ENCODE measurements around the gene FARP1. TPM values are rescaled to one million over a fixed set of nuclear protein-coding genes. Genes with fewer than 3 reads are reported as not detected.

FARP1 gene
- total RNA-seq, 2 donors from 2014 or later, result 61.4 to 89.2 TPM

- intact Hi-C loops (cut with DNase I), result no loop called here
- no peak for DNase-seq (ENCODE audit: low spot score)
These were observed 97.2 kb downstream of the FARP1 start for GRCh38 chr13:98240135-98240534.

DNA sequence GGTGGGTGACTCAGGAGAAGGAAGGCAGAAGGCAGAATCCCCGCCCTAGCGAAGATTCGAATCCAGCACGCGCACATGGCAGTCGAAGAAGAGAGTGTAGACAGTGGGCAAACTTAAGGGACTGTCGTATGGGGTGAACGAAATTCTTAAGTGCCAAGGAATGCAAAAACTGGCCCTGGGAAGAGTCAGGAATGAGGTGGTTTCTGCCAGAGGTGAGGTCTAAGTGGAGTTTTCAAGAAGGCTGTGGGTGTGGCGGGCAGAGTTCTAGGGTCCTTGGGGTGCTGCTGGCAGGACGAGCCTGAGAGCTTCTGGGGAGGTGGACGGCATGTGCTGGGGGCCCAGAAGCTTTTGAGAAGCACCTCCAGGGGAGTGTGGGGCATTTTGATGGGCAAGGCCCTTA lies 98.1 kb downstream of the FARP1 start:
- intact Hi-C loops (cut with DNase I), result no loop called here

DNA sequence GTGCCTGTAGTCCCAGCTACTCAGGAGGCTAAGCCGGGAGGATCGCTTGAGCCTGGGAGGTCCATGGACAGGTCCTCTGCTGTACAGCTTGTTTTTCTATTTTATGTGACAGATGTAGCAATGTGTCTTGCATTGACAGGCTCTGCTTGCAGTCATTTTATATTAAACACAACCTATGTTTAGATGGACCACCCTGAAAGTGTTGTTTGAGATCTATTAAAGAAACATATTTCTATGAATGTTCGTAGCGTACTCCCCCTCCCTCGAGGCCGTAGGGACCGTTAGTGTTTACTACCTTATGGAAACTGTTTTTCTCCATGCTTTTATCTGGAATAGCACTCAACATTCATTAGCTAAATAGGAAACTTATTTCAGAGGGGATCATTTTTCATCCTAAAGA lies 99.1 kb downstream of the FARP1 start:
- DNase-seq (ENCODE audit: low spot score), result no peak
- intact Hi-C loops (cut with DNase I), result no loop called here

More for the DNA sequence above, 98.1 kb downstream of the FARP1 start:
- no peak for DNase-seq (ENCODE audit: low spot score)

- no peak for DNase-seq (ENCODE audit: low spot score)
- intact Hi-C loops (cut with DNase I), result no loop called here
These were observed 99.5 kb downstream of the FARP1 start for GRCh38 chr13:98242403-98242802.

DNA sequence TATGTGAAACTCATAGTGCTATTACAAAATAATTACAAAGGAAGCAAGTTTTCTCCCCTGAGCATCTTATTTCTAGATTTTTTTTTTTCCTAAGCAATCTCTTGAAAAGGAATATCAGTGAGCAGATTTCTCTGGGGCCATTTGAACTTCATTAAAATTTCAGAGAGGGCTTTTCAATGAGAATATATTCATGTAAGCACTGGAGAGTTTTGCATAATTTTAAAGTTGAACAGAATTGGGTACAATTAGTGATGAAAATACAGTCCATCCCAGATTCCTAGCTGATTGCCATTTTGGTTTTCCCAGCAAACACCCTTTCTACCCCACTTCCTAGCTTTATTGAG lies 101.0 kb downstream of the FARP1 start:
- intact Hi-C loops (cut with DNase I), result no loop called here
- no peak for DNase-seq (ENCODE audit: low spot score)

GRCh38 chr13:98246538-98247172 lies 103.8 kb downstream of the FARP1 start:
- intact Hi-C loops (cut with DNase I), result no loop called here
- no peak for DNase-seq (ENCODE audit: low spot score)

- intact Hi-C loops (cut with DNase I), result loop anchor here in 1 of 2 donors (2.0 to 5.0 kb wide), 2 partner anchors 415 to 1139 kb away; no protein-coding TSS in a partner anchor
- DNase-seq (ENCODE audit: low spot score), result no peak
These were observed 108.8 kb downstream of the FARP1 start for GRCh38 chr13:98251708-98252107.

DNA sequence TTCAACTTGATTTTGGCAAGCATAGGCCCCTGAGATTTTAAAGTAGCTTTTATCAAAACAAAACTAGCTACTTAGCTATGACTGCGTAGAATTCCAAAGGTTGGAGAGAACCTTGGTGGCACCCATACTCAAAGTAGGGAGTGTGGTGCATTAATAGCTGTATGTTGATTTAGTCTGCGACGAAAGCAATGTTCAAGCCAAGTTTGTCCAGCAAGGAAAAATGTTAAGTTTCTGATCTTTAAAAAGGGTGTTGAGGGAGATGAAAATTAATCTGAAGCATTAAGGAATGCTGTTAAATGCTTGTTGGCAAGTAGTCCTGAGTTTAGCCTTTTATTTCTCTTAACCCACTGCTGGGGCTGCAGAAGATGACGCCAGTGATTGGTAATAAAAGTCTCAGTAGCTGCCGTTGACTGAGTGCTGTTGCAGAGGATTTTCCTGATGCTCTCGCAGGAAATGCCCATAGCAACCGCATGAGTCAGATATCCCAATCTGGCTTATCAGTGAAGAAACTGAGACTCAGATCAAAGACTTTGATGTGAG lies 110.1 kb downstream of the FARP1 start:
- intact Hi-C loops (cut with DNase I), result loop anchor here in 1 of 2 donors (2.0 to 5.0 kb wide), 2 partner anchors 414 to 1141 kb away; no protein-coding TSS in a partner anchor
- no peak for DNase-seq (ENCODE audit: low spot score)

- DNase-seq (ENCODE audit: low spot score), result no peak
These were observed 110.6 kb downstream of the FARP1 start for GRCh38 chr13:98253526-98253925.

GRCh38 chr13:98254513-98254912 lies 111.6 kb downstream of the FARP1 start:
- intact Hi-C loops (cut with DNase I), result loop anchor here in 1 of 2 donors (5.0 kb wide), 1 partner anchor 1142 kb away; no protein-coding TSS in a partner anchor
- DNase-seq (ENCODE audit: low spot score), result no peak

More at GRCh38 chr13:98253526-98253925, 110.6 kb downstream of the FARP1 start:
- intact Hi-C loops (cut with DNase I), result loop anchor here in 1 of 2 donors (2.0 to 5.0 kb wide), 2 partner anchors 413 to 1141 kb away; no protein-coding TSS in a partner anchor

DNA sequence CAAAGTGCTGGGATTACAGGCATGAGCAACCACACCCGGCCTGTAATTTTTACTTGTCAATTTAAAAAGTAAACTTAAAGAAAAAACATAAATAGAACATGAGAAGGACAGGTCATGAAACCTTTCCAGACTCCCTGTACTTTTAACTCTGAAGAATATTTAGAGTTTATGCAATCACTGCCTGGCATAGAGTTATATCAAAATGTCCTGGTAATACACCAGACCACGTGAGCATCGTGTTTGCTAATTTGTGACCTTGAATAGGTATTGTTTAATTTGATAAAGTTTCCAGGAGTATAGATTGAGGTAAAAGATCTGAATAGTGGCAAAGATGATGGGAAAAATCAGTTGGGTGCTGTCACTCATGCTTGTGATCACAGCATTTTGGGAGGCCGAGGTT lies 115.3 kb downstream of the FARP1 start:
- intact Hi-C loops (cut with DNase I), result no loop called here
- no peak for DNase-seq (ENCODE audit: low spot score)

- intact Hi-C loops (cut with DNase I), result no loop called here
- DNase-seq (ENCODE audit: low spot score), result no peak
These were observed 117.7 kb downstream of the FARP1 start for GRCh38 chr13:98260357-98261164.

DNA sequence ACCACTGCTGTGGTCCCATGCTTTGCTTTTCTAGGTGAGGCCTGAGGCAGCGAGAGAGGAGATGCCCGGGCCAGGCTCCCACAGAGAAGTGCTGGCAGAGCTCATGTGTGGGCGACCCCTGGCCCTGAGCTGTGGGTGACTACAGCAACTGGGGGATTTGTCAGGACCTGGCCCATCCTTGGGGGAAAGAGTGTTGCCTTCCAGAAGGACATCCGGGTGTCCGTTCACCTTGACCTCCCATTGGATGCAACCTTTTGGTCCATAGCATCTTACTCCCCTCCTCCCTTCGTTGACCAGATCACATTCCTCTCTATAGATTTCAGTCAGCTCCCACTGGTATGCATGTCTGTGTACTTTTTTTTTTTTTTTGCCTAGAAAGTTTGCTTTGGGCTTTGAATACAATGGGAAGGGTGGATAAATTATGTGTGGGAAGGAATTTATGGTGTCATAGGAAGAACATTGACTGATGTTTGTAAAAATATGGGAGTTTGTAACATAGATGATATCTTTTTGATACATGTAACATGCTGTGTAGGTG lies 118.3 kb downstream of the FARP1 start:
- DNase-seq (ENCODE audit: low spot score), result no peak
- intact Hi-C loops (cut with DNase I), result no loop called here

DNA sequence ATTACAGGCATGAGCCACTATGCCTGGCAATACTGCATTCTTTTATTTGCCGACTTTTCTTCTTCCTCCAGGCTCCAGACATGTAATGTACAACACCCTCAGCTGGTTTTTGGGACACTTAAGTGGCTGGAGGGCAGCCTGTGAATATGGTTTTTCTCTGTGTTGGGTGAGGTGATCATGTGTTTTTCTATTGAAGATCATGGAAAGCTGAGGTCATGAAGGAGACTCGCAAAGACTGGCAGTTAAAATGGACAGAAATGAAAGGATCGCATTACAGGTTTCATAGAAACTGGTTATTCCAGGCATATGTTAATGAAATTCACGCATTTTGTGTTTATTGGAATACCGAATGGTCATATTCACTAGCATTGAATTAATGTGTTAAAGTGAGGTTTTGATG lies 119.4 kb downstream of the FARP1 start:
- DNase-seq (ENCODE audit: low spot score), result no peak
- intact Hi-C loops (cut with DNase I), result no loop called here

GRCh38 chr13:98263841-98264240 lies 120.9 kb downstream of the FARP1 start:
- DNase-seq (ENCODE audit: low spot score), result no peak
- intact Hi-C loops (cut with DNase I), result no loop called here

- intact Hi-C loops (cut with DNase I), result no loop called here
- DNase-seq (ENCODE audit: low spot score), result no peak
These were observed 122.0 kb downstream of the FARP1 start for GRCh38 chr13:98264877-98265276.

DNA sequence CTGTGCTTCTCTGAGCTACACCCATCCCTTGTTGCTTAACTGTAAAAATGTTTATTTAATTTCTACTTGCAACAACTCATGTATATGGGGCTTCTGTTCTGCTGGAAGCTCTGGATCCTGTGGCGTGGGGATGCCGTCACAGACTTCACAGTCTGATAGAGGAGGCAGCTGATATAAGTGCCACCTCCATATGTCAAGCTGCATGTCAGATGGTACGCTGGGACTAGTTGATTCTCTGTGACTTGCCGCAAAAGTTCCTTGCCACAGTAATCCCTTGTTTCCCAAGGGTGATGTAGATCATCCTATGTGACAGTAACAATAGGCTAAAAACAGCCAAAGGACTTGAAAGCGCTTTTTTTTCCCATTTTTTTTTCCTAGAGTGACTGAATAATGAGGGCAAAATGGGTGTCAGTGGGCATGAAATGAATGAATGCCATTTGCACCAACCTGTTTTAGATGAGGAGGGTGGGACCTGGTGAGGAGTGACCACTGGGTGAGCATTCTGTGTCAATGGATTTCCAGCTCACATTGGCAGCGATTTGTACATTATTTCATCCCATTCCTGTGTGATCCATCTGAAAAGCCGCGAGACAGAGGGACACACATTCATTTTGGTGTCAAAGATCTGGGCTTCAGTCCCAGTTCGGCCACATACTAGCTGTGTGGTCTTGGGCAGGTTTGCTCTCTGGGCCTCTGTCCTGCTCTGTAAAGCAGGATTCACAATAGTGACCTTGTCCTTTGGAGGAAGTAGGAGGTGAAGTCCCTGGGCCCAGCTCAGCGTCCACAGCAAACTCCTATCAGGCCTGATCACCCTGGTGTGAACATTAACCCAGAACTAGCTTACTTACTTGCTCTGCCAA lies 123.0 kb downstream of the FARP1 start:
- intact Hi-C loops (cut with DNase I), result no loop called here
- DNase-seq (ENCODE audit: low spot score), result no peak

DNA sequence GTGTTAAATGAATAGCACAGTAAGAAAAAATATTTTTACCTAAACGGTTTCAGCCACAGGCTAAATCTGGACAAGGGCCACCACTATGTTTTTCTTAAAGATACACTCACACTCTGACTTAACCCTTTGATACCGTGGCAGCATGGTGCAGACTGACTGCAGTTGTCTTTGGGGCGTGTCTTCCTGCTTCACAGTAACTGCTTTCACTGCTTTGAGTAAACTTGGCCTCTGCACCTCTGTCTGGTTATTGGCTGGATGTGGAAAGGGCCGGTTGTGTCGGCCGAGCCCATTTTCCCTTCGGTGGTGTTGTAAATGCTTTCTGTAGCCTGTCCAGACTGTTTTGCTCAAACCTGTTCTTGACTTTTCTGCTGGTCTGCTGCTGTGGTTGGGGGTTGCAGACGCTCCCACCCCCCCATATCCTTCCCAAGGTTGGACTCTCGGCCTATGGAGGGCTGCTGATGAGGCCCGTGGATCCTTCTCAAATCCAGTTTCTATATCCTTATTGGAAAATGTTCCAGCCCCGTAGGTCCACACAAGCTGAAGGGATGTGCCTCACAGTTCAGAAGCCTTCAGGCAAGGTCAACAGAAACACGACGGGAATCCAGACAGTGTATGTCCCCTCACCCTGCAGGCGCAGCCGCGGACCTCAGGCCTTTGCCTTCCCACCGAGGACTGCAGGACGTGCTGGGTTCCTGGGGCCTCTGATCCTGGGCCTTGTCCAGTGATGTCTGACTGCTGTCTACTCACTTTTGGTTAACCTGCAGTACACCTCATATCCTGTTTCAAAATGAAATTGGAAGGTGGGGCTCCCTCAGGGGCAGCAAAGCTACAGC lies 124.4 kb downstream of the FARP1 start:
- DNase-seq (ENCODE audit: low spot score), result no peak
- intact Hi-C loops (cut with DNase I), result no loop called here
